22Rv1 (cell line): Measurements from ENCODE around the gene KCNH1.

Experiments
- CTCF ChIP-seq: fragments of 450-650 bp; IDR thresholded peaks from 2 replicates; pipeline ENCODE4 v1.5.1; 2017; ENCODE audit warnings: mild to moderate bottlenecking
- ZFX ChIP-seq: fragments of 450-650 bp; IDR thresholded peaks from 2 replicates; pipeline ENCODE4 v1.6.1; 2017; ENCODE audit warnings: antibody characterized with exemption, borderline replicate concordance

GRCh38 chr1:210908791-210909190 is 225.2 kb downstream of the KCNH1 start:
- TF ChIP-seq CTCF (no peak), ZFX (no peak)
